Activated T-cell treated with anti-CD3 and anti-CD28 coated beads for 48 hours (primary cell): ENCODE results near the gene PRKN.
"Not testable (repeated sequence)": the region's sequence is repeated elsewhere in the genome, so short reads cannot be mapped to it uniquely, and the experiment has no call there.

Experiments used
- DNase-seq: peaks from one replicate; pipeline ENCODE4 v3.0.0-alpha.2; 2020; ENCODE audit warnings: low read depth

PRKN gene

GRCh38 chr6:161348628-161348994, 1379.0 kb downstream of the PRKN start:
- DNase-seq, result no peak

- DNase-seq, result no peak
Measured at GRCh38 chr6:161347988-161348627, 1379.5 kb downstream of the PRKN start.

GRCh38 chr6:161347125-161347524, 1380.4 kb downstream of the PRKN start:
- DNase-seq, result no peak

DNA sequence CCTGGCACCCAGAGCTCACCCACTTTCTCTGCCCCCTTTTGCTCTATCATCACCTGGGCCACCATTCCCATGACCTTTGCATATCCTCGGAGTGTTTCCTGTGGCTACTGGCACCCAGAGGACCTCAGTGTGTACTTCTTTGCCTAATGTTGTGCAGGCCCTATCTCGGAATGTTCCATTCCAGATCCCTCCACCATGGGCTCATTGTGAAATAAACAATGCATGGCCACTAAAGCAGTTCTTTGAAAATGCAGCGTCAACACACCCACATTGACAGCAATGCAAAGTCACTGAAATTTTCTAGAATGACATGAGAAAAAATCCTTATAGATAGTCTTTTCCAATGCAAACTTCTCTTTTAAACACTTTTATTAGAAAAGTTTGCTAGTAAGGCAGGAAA, 1380.8 kb downstream of the PRKN start:
- no peak for DNase-seq

GRCh38 chr6:161344626-161345025, 1382.9 kb downstream of the PRKN start:
- DNase-seq, result no peak

DNA sequence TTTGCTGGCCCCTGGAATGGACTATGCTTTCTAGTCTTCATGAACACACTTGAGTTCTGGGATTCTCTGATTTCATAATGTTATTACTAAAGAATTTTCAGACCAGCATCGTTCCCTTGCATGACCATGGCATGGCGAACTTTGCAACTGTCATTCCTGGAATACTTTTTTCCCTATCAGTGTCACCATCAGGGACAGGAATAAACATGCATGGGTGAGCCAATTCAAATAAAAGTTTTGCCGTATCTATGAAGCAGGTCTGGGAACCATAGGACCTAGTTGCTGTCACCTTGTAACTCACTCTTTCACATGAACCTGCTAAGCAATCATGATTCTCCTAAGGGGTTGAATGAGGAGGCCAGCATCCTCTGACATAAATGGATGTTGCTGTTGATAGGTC, 1385.5 kb downstream of the PRKN start:
- no peak for DNase-seq

DNA sequence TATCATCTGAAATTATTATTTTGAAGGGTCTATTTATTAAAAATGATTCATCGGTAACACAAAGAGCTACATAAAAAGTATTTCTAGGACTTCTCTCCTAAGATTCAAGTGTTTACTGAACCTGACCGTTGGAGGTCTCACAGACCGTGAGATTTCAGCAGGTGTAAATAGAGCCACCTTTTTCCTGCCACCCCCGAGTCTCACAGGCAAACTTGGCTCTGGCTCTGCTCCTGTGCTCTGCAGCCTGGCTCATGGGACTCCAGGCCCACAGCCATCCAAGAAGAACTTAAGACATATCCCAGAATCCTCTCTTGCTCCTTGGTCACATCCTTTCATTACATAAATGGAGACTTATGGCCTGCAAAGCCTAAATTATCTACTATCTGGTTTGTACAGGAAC, 1385.9 kb downstream of the PRKN start:
- DNase-seq, result no peak

DNA sequence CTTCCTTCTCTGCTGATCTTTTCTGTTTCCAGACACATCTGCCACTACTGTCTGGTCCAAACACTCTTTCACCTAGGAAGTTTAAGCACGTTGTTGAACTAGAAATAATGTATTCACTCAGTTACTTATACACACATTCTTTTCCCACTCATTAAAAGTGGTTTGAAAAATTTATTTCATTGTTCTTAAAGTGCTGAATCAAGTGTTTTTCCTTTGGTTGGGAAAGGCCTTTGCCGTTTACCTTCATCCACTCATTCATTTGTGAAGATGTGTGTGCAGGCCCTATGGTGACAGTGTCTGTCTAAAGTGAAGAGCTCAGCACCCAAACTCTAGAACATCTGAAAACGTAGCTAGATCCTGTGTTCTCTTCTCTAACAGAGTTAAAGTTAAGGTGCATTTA, 1389.6 kb downstream of the PRKN start:
- no peak for DNase-seq

DNA sequence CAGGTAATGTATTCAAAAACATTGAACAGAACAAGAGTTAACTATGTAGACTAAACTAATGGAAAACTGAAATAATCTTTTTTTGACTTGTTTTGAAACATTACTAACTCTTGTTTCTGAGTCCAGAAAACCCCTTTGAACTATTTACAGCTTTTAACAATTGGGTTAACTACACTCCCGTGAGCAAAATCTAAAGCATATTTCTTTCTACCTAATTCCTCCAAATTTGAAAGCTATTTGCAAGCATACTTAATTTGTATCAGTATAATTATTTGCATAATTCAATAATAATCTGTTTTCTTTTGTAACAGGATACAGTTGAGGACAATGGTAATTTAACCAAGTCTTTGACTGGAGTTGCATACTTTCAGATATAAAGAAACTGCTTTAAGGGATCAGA, 1391.1 kb downstream of the PRKN start:
- DNase-seq, result no peak

GRCh38 chr6:161333410-161333809, 1394.2 kb downstream of the PRKN start:
- DNase-seq, result no peak

GRCh38 chr6:161331402-161332081, 1396.0 kb downstream of the PRKN start:
- DNase-seq, result not testable (repeated sequence)

DNA sequence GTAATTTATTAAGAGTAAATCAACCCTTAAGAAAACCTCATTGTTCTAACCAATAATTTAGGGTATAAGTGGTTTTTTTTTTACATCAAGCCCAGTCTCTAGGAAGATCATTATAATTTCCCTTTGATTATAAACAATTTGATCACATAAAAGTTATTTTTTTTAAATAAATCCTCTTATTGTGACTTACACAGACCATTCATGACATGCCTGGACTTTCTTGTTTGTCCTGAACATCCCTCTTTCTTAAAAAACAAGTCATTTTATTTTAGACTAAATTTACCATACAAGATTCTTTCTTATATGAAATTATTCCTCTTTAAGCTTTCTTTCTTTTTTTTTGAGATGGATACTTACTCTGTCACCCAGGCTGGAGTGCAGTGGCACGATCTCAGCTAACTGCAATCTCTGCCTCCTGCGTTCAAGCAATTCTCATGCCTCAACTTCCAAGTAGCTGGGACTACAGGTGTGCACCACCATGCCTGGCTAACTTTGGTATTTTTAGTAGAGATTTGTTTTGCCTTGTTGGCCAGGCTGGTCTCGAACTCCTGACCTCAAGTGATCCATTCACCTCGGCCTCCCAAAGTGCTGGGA, 1400.1 kb downstream of the PRKN start:
- DNase-seq, result no peak

GRCh38 chr6:161319231-161319630, 1408.3 kb downstream of the PRKN start:
- no peak for DNase-seq

GRCh38 chr6:161318456-161318855, 1409.1 kb downstream of the PRKN start:
- DNase-seq, result no peak

GRCh38 chr6:161316531-161316930, 1411.0 kb downstream of the PRKN start:
- no peak for DNase-seq

DNA sequence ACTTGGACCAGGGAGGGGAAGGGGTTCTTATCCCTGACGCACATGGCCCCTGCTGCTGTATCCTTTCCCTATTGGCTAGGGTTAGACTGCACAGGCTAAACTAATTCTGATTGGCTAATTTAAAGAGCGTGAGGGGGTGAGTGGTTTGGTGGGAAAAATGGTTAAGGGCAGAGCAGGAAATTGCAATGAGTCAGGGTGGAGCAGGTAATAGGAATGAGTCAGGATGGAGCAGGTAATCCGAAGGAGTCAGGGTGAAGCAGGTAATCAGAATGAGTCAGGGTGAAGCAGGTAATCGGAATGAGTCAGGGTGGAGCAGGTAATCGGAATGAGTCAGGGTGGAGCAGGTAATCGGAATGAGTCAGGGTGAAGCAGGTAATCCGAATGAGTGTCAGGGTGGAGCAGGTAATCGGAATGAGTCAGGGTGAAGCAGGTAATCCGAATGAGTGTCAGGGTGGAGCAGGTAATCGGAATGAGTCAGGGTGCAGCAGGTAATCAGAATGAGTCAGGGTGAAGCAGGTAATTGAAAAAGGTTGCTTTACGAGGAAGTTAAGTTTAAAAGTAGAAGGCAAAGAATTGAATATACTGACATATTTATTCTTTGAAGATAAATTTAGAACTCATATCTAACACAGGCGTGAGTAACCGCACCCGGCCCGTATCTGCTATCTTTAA, 1412.2 kb downstream of the PRKN start:
- not testable (repeated sequence) for DNase-seq

- DNase-seq, result not testable (repeated sequence)
Measured at GRCh38 chr6:161314541-161315245, 1412.9 kb downstream of the PRKN start.

DNA sequence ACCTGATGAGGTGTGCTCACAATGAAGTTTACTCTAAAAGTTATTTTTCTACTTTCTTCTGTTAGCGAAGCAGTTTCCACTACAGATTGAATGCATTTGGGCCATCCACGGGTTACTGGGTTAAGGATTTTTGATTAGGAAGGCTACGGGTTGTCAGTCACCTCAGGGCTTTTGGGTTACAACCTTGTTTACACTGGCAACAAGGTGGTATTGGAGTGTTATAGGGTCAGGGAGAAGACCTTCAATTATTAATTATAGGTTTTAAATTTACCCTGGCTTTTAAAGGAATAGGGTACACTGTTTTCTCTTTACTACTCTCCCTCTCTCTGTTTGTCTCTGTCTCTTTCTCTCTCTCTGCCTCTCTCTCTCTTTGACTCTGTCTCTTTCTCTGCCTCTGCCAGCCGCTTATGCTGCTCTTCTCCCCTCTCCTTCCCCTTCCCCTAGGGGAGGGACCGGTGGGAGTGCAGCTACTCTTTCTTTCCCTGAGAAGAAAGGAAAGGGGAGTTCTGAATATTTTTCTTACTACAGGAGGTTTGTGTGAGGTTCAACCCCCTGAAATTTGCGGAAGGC, 1413.5 kb downstream of the PRKN start:
- no peak for DNase-seq

- not testable (repeated sequence) for DNase-seq
Measured at GRCh38 chr6:161313475-161313874, 1414.1 kb downstream of the PRKN start.

DNA sequence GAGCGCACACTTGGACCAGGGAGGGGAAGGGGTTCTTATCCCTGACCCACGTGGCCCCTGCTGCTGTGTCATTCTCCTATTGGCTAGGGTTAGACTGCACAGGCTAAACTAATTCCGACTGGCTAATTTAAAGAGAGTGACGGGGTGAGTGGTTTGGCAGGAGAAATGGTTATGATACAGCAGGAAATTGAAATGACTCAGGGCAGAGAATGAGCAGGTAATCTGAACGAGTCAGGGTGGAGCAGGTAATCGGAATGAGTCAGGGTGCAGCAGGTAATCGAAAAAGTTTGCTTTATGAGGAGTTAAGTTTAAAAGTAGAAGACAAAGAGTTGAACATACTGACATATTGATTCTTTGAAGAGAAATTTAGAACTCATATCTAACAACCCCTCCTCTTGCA, 1417.8 kb downstream of the PRKN start:
- not testable (repeated sequence) for DNase-seq

- no peak for DNase-seq
Measured at GRCh38 chr6:161308075-161308655, 1419.4 kb downstream of the PRKN start.

DNA sequence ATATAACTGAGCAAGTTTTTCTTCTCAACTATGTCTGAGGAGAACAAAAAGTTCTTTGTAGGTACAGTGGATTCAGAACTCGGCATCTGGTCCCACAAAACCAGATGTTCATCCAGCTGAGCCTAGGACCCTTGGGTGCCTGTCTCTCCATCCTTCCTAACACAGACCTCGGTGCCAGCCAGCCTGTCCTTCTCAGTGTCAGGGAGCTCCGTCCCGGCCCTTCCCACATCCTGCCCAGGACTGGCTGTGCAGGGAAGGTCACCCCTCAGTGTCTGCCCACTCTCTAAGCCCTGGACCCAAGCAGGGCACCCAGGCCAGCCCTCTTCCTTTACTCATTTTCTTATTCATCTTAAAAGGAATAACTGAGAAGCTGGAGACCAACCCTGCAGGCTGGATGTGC, 1421.7 kb downstream of the PRKN start:
- DNase-seq, result no peak
